Measurements from ENCODE around the gene MYH2.

The MYH2 gene

GRCh38 chr17:10583834-10584233 is 34.4 kb upstream of the MYH2 start:
- Histone ChIP-seq H2BK5ac (ENCODE audit: low read depth, low read length, poor library complexity, severe bottlenecking) (no peak overlapping the region), H3K14ac (ENCODE audit: low read length in 2 of 2) (no peak overlapping the region), H3K18ac (ENCODE audit: low read depth in 1 of 2, low read length in 2 of 2) (no peak overlapping the region), H2AK5ac (ENCODE audit: low read length, severe bottlenecking) (no peak overlapping the region), H3K4ac (ENCODE audit: low read depth in 1 of 2, low read length in 2 of 2) (no peak overlapping the region), H2BK12ac (ENCODE audit: low read length in 2 of 2) (no peak overlapping the region), H3K27ac (ENCODE audit: low read length, poor library complexity, severe bottlenecking) (no peak overlapping the region), H3K4me2 (ENCODE audit: low read length, poor library complexity, severe bottlenecking) (no peak overlapping the region), H2BK120ac (ENCODE audit: low read depth, low read length) (no peak overlapping the region), H3K9me3 (ENCODE audit: control insufficient read depth, low read length) (no peaks in the 10 kb centered on the region), H2BK15ac (ENCODE audit: low read depth, poor library complexity, severe bottlenecking) (no peak overlapping the region), H2AFZ (ENCODE audit: low read depth, low read length) (no peak overlapping the region), H4K8ac (ENCODE audit: low read length) (no peak overlapping the region), H3K27me3 (ENCODE audit: control insufficient read depth in 1 of 2, insufficient read depth in 1 of 2, low read length in 2 of 2) (peaks cover 0 to 9% of the 10 kb centered on the region in 2 experiments), H3K79me1 (replicated peaks; ENCODE audit: low read length, poor library complexity, severe bottlenecking) (no peaks in the 10 kb centered on the region), H3K9ac (ENCODE audit: low read length) (no peak overlapping the region), H4K91ac (ENCODE audit: low read length) (no peak overlapping the region), H3K36me3 (ENCODE audit: control insufficient read depth in 1 of 2, insufficient read depth in 2 of 2, low read depth in 1 of 2, low read length in 2 of 2) (no peaks in the 10 kb centered on the region), H3K23ac (ENCODE audit: low read length in 2 of 2) (no peak overlapping the region), H3K4me1 (ENCODE audit: control insufficient read depth, insufficient read depth, low read depth, low read length) (no peaks in the 10 kb centered on the region), H3K4me3 (ENCODE audit: insufficient read depth in 1 of 2, low read depth in 1 of 2, low read length in 2 of 2) (no peak overlapping the region)
- WGBS: 64% methylated on average over 2 of the region's 4 CpGs
- DNase-seq: no peak

- Histone ChIP-seq H3K4me3 (ENCODE audit: insufficient read depth in 1 of 2, low read depth in 1 of 2, low read length in 2 of 2) (no peak overlapping the region), H3K36me3 (ENCODE audit: control insufficient read depth in 1 of 2, insufficient read depth in 2 of 2, low read depth in 1 of 2, low read length in 2 of 2) (no peaks in the 10 kb centered on the region), H2BK15ac (ENCODE audit: low read depth, poor library complexity, severe bottlenecking) (no peak overlapping the region), H3K18ac (ENCODE audit: low read depth in 1 of 2, low read length in 2 of 2) (no peak overlapping the region), H3K4ac (ENCODE audit: low read depth in 1 of 2, low read length in 2 of 2) (no peak overlapping the region), H4K8ac (ENCODE audit: low read length) (no peak overlapping the region), H2AFZ (ENCODE audit: low read depth, low read length) (no peak overlapping the region), H3K14ac (ENCODE audit: low read length in 2 of 2) (no peak overlapping the region), H2AK5ac (ENCODE audit: low read length, severe bottlenecking) (no peak overlapping the region), H3K9me3 (ENCODE audit: control insufficient read depth, low read length) (no peaks in the 10 kb centered on the region), H4K91ac (ENCODE audit: low read length) (no peak overlapping the region), H3K27me3 (ENCODE audit: control insufficient read depth in 1 of 2, insufficient read depth in 1 of 2, low read length in 2 of 2) (peaks cover 0 to 6% of the 10 kb centered on the region in 2 experiments), H2BK5ac (ENCODE audit: low read depth, low read length, poor library complexity, severe bottlenecking) (no peak overlapping the region), H3K23ac (ENCODE audit: low read length in 2 of 2) (no peak overlapping the region), H3K4me2 (ENCODE audit: low read length, poor library complexity, severe bottlenecking) (no peak overlapping the region), H2BK120ac (ENCODE audit: low read depth, low read length) (no peak overlapping the region), H3K9ac (ENCODE audit: low read length) (no peak overlapping the region), H2BK12ac (ENCODE audit: low read length in 2 of 2) (no peak overlapping the region), H3K27ac (ENCODE audit: low read length, poor library complexity, severe bottlenecking) (no peak overlapping the region), H3K79me1 (replicated peaks; ENCODE audit: low read length, poor library complexity, severe bottlenecking) (no peaks in the 10 kb centered on the region), H3K4me1 (ENCODE audit: control insufficient read depth, insufficient read depth, low read depth, low read length) (no peaks in the 10 kb centered on the region)
- 67% methylated on average over 2 of the region's 2 CpGs for WGBS
- DNase-seq: no peak
These were observed 29.8 kb upstream of the MYH2 start for GRCh38 chr17:10579270-10579669.

- Histone ChIP-seq H2BK5ac (ENCODE audit: low read depth, low read length, poor library complexity, severe bottlenecking) (no peak overlapping the region), H3K9ac (ENCODE audit: low read length) (no peak overlapping the region), H4K91ac (ENCODE audit: low read length) (no peak overlapping the region), H3K14ac (ENCODE audit: low read length in 2 of 2) (no peak overlapping the region), H2AK5ac (ENCODE audit: low read length, severe bottlenecking) (no peak overlapping the region), H4K8ac (ENCODE audit: low read length) (no peak overlapping the region), H2BK15ac (ENCODE audit: low read depth, poor library complexity, severe bottlenecking) (no peak overlapping the region), H3K4me1 (ENCODE audit: control insufficient read depth, insufficient read depth, low read depth, low read length) (no peaks in the 10 kb centered on the region), H3K4me2 (ENCODE audit: low read length, poor library complexity, severe bottlenecking) (no peak overlapping the region), H2BK12ac (ENCODE audit: low read length in 2 of 2) (no peak overlapping the region), H3K27ac (ENCODE audit: low read length, poor library complexity, severe bottlenecking) (no peak overlapping the region), H3K18ac (ENCODE audit: low read depth in 1 of 2, low read length in 2 of 2) (no peak overlapping the region), H3K27me3 (ENCODE audit: control insufficient read depth in 1 of 2, insufficient read depth in 1 of 2, low read length in 2 of 2) (no peaks in the 10 kb centered on the region), H3K23ac (ENCODE audit: low read length in 2 of 2) (no peak overlapping the region), H3K4me3 (ENCODE audit: insufficient read depth in 1 of 2, low read depth in 1 of 2, low read length in 2 of 2) (no peak overlapping the region), H2AFZ (ENCODE audit: low read depth, low read length) (no peak overlapping the region), H3K36me3 (ENCODE audit: control insufficient read depth in 1 of 2, insufficient read depth in 2 of 2, low read depth in 1 of 2, low read length in 2 of 2) (no peaks in the 10 kb centered on the region), H2BK120ac (ENCODE audit: low read depth, low read length) (no peak overlapping the region), H3K9me3 (ENCODE audit: control insufficient read depth, low read length) (no peaks in the 10 kb centered on the region), H3K4ac (ENCODE audit: low read depth in 1 of 2, low read length in 2 of 2) (no peak overlapping the region), H3K79me1 (replicated peaks; ENCODE audit: low read length, poor library complexity, severe bottlenecking) (no peaks in the 10 kb centered on the region)
- WGBS: 29% methylated on average over 4 of the region's 5 CpGs
- DNase-seq: peak; percentile 60
These were observed 24.9 kb upstream of the MYH2 start for GRCh38 chr17:10574324-10574723.

GRCh38 chr17:10563991-10564660 is 14.7 kb upstream of the MYH2 start:
- Histone ChIP-seq H2BK120ac (ENCODE audit: low read depth, low read length) (no peak overlapping the region), H3K14ac (ENCODE audit: low read length in 2 of 2) (peak overlapping the region in 1 of 2 experiments; percentile 65), H3K27me3 (ENCODE audit: control insufficient read depth in 1 of 2, insufficient read depth in 1 of 2, low read length in 2 of 2) (no peaks in the 10 kb centered on the region), H3K79me1 (replicated peaks; ENCODE audit: low read length, poor library complexity, severe bottlenecking) (no peaks in the 10 kb centered on the region), H3K27ac (ENCODE audit: low read length, poor library complexity, severe bottlenecking) (no peak overlapping the region), H3K9me3 (ENCODE audit: control insufficient read depth, low read length) (no peaks in the 10 kb centered on the region), H2AFZ (ENCODE audit: low read depth, low read length) (no peak overlapping the region), H2BK5ac (ENCODE audit: low read depth, low read length, poor library complexity, severe bottlenecking) (no peak overlapping the region), H2AK5ac (ENCODE audit: low read length, severe bottlenecking) (no peak overlapping the region), H3K18ac (ENCODE audit: low read depth in 1 of 2, low read length in 2 of 2) (no peak overlapping the region), H3K4me1 (ENCODE audit: control insufficient read depth, insufficient read depth, low read depth, low read length) (no peaks in the 10 kb centered on the region), H2BK15ac (ENCODE audit: low read depth, poor library complexity, severe bottlenecking) (no peak overlapping the region), H3K36me3 (ENCODE audit: control insufficient read depth in 1 of 2, insufficient read depth in 2 of 2, low read depth in 1 of 2, low read length in 2 of 2) (no peaks in the 10 kb centered on the region), H4K8ac (ENCODE audit: low read length) (no peak overlapping the region), H3K4ac (ENCODE audit: low read depth in 1 of 2, low read length in 2 of 2) (no peak overlapping the region), H3K4me3 (ENCODE audit: insufficient read depth in 1 of 2, low read depth in 1 of 2, low read length in 2 of 2) (no peak overlapping the region), H3K9ac (ENCODE audit: low read length) (no peak overlapping the region), H3K4me2 (ENCODE audit: low read length, poor library complexity, severe bottlenecking) (no peak overlapping the region), H2BK12ac (ENCODE audit: low read length in 2 of 2) (no peak overlapping the region), H4K91ac (ENCODE audit: low read length) (no peak overlapping the region), H3K23ac (ENCODE audit: low read length in 2 of 2) (no peak overlapping the region)
- DNase-seq: no peak
- WGBS: no CpG with 5 or more reads among the region's 2 CpGs

All from mesenchymal stem cell (in vitro differentiated cells and primary cell).